ENCODE measurements around the gene ZKSCAN3.
"Not testable (repeated sequence)": the region's sequence is repeated elsewhere in the genome, so short reads cannot be mapped to it uniquely, and the experiment has no call there.

The ZKSCAN3 gene

GRCh38 chr6:28377879-28378278 is 28.1 kb downstream of the ZKSCAN3 start:
- DNase-seq, result no peak

- DNase-seq, result no peak
Measured at GRCh38 chr6:28378644-28379043, 28.9 kb downstream of the ZKSCAN3 start.

DNA sequence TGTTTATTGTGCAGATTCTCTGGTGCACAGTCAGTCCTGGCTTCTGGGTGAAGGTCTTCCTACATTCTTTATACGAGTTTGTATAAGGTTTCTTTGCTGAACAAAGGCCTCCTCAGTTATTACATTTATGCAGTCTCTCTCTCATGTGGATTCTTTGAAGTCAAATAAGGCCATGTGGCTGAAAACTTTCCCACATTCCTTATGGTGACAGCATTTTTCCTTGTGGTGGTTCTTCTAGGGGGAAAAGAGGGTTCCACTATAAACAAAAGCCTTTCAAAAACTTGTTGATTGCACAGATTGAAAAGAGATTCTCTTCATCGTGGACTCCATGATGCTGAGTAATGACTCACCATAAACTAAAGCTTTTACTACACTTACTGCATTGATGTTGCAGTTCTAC is 30.6 kb downstream of the ZKSCAN3 start:
- no peak for DNase-seq

- peak; percentile 19 to 50 for DNase-seq
Measured at GRCh38 chr6:28383235-28384142, 33.7 kb downstream of the ZKSCAN3 start.

- no peak for DNase-seq
Measured at GRCh38 chr6:28384143-28384533, 34.4 kb downstream of the ZKSCAN3 start.

- DNase-seq, result no peak
Measured at GRCh38 chr6:28390688-28391087, 40.9 kb downstream of the ZKSCAN3 start.

- no peak for DNase-seq
Measured at GRCh38 chr6:28393912-28394662, 44.3 kb downstream of the ZKSCAN3 start.

GRCh38 chr6:28395918-28396317 is 46.2 kb downstream of the ZKSCAN3 start:
- DNase-seq, result no peak

- peak; percentile 75 to 91 for DNase-seq
Measured at GRCh38 chr6:28399350-28400121, 49.8 kb downstream of the ZKSCAN3 start, which contains the start of gene ZSCAN12. Gene ZSCAN12, minus strand, starts transcription at chr6:28399747. Its CDS starts 1,342 bp downstream, at chr6:28398405.

DNA sequence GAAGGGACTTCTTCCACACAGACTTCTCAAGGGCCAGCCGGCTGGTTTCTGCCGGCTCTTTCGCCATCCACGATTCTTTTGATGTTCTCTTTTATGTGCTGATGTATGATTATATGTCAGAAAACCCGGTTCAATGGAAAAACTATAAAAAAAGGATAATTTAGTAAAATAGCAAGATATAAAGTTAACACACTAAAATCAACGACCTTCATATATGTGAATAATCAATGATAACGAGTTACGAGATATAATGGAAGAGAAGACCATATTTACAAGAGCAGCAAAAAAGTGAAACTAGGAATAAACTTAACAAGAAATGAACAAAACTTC is 50.3 kb downstream of the ZKSCAN3 start:
- DNase-seq, result no peak

- DNase-seq, result no peak
Measured at GRCh38 chr6:28401172-28401571, 51.4 kb downstream of the ZKSCAN3 start.

DNA sequence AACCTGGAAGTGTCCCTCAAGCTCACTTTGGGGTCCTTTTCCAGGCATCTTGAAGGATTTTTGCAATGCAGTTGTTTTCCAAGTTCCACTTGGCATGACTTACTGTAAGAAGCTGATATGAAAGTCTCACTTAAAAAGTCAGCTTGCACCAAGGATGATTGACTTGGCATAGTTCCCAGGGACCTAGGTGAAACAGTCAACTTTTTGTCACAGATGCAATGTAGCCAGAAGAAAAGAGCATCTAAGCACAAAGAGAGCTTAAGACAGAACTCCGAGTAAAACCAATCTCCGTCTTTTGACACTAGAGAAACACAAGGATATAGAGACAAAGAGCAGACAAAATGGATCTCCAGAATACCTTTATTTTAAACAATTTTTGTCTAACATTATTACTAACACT is 52.5 kb downstream of the ZKSCAN3 start:
- DNase-seq, result no peak

DNA sequence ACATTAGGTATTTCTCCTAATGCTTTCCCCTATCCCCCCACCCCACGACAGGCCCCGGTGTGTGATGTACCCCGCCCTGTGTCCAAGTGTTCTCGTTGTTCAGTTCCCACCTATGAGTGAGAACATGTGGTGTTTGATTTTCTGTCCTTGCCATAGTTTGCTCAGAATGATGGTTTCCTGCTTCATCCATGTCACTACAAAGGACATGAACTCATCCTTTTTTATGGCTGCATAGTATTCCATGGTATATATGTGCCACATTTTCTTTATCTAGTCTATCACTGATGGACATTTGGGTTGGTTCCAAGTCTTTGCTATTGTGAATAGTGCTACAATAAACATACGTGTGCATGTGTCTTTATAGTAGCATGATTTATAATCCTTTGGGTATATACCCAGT is 54.2 kb downstream of the ZKSCAN3 start:
- DNase-seq, result not testable (repeated sequence)

GRCh38 chr6:28407401-28407800 is 57.7 kb downstream of the ZKSCAN3 start:
- no peak for DNase-seq

DNA sequence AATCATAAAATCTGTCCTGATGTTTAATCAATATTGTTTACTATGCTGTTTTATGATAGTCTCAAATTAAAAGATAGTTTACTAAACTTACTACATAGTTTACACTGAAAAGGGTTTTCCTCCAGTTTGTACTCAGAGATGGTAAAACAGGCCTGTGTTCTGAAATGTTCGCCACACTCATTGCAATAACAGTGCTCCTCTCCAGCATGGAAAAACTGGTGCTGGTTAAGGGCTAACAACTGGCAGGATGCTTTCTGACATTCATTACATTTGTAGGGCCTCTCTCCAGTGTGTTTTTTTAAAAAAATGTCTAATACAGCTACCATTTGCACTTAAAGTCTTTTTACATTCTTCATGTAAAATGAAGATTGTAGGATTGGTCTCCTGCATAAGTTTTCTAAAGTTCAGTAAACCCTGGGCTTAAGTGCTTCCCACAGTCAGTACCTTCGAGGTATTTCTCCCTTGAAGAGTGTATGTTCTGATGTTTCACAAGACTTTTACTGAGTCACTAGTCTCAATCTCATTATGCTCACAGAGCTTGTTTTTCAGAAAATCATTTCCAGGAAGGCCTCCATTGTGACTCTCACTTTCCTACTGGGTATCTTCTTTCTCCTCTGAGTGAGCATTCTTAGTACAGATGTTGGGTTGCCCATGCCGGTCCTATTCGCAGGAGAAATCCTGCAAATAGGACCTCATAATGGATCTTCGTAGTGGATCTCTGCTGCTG is 58.5 kb downstream of the ZKSCAN3 start:
- DNase-seq, result no peak

DNA sequence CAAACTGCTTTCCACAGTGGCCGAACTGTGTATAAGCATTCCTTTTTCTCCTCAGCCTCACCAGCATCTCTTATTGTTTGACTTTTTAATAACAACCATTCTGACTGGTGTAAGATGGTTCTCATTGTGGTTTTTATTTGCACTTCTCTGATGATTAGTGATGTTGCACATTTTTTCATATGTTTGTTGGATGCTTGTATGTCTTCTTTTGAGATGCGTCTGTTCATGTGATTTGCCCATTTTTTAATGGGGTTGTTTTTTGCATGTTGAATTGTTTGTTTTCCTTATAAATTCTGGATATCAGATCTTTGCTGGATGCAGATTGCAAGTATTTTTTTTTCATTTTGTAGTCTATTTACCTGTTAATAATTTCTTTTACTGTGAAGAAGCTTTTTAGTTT is 61.0 kb downstream of the ZKSCAN3 start:
- no peak for DNase-seq

DNA sequence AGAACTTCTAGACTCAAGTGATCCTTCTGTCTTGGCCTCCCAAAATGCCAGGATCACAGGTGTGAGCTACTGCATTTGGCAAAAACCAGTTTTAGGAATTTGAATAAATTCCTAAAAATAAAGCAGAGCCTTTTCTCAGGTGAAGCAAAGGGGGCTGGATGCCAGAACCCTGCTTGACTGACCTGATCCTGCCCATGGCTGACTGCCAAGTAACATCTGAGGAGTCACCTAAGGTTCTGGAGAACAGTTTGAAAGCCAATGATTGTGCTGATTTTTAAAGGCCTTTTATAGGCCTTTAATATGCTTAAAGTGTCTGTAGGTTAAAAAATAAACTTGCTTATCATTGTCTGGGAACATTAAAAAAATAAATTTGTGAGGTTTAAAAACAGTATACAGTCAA is 63.9 kb downstream of the ZKSCAN3 start:
- DNase-seq, result no peak

All from NCI-H1930 (cell line).